GM12878 (cell line): Measurements from ENCODE around the gene SH2D2A.

Experiments
- CBX3 ChIP-seq: fragments of 200-600 bp; sonication (generic); IDR thresholded peaks from 2 replicates; pipeline ENCODE4 v1.6.1; 2016; ENCODE audit warnings: low read depth, borderline replicate concordance
- EP300 ChIP-seq, 2 experiments: fragments of 150-350 bp in 1 of 2; IDR thresholded peaks; 2 replicates each; pipeline ENCODE4 v1.6.1; 2011 to 2012; ENCODE audit warnings: low read depth in 2 of 2, low read length in 2 of 2, borderline replicate concordance in 1 of 2, improper control_type of control experiment in 1 of 2, inconsistent platforms in 1 of 2; ENCODE audit not compliant: control insufficient read depth in 1 of 2
- EZH2 ChIP-seq: IDR thresholded peaks from 2 replicates; pipeline ENCODE4 v1.6.1; 2012; ENCODE audit warnings: low read depth, mild to moderate bottlenecking, control low read depth, inconsistent platforms, low read length, borderline replicate concordance; ENCODE audit not compliant: control insufficient read depth
- HDAC6 ChIP-seq: fragments of 200-600 bp; sonication (generic); IDR thresholded peaks from one replicate; pipeline ENCODE4 v1.8.0; 2017; ENCODE audit warnings: antibody characterized with exemption; ENCODE audit not compliant: unreplicated experiment
- NFXL1 ChIP-seq: fragments of 450-650 bp; IDR thresholded peaks from 2 replicates; pipeline ENCODE4 v1.6.1; 2017; ENCODE audit warnings: antibody characterized with exemption, mild to moderate bottlenecking, borderline replicate concordance
- POLR2A ChIP-seq: IDR thresholded peaks from 2 replicates; pipeline ENCODE4 v1.6.1; 2011; ENCODE audit warnings: low read depth, mild to moderate bottlenecking, low read length
- SMC3 ChIP-seq: IDR thresholded peaks from 2 replicates; pipeline ENCODE4 v1.6.1; 2011; ENCODE audit warnings: low read length, improper control_type of control experiment, borderline replicate concordance
- TCF12 ChIP-seq: IDR thresholded peaks from 2 replicates; pipeline ENCODE4 v1.6.1; 2011; ENCODE audit warnings: low read depth, mild to moderate bottlenecking, low read length
- ZNF622 ChIP-seq: fragments of 450-650 bp; IDR thresholded peaks from 2 replicates; pipeline ENCODE4 v1.6.1; 2017; ENCODE audit warnings: mild to moderate bottlenecking, inconsistent platforms
- TF ChIP-seq, protein P1 (sequence below), 3 experiments: IDR thresholded peaks in 2 of 3; conservative IDR thresholded peaks in 1 of 3; 2 replicates each; pipeline ENCODE4 v1.5.1; 2011; ENCODE audit warnings: low read depth in 3 of 3, low read length in 3 of 3, mild to moderate bottlenecking in 3 of 3, control low read depth in 2 of 3, moderate library complexity in 2 of 3, inconsistent platforms in 1 of 3, mixed read lengths in 1 of 3; ENCODE audit not compliant: control insufficient read depth in 2 of 3, insufficient read depth in 1 of 3; ENCODE audit errors: extremely low read depth in 1 of 3
- TF ChIP-seq, protein P2 (sequence below): fragments of 450-650 bp; IDR thresholded peaks from 2 replicates; pipeline ENCODE4 v1.6.1; 2017; ENCODE audit warnings: antibody characterized with exemption, mild to moderate bottlenecking, moderate library complexity

DNA sequence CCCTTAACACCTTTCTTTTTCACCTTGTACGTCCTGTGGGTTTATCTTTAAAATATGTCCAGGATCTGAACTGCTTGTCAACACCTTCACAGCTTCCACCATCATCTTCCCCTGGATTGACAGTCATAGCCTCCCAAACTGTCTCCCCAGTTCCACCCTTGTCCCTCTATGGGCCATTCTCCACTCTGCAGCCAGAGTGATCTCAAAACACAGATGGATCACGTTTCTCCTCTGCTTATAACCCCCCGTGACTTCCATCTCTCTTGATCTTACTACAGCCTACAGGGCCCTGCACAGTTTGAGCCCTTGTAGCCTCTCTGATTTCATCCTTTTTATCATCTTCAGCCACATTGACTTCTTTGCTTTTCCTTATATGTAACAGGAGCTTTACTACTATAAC is 38.0 kb upstream of the SH2D2A start:
- TF ChIP-seq NFXL1 (no peak), SMC3 (no peak), HDAC6 (no peak), EZH2 (no peak), ZNF622 (no peak), EP300 (IDR thresholded peaks at IDR 0.05; ENCODE audit: borderline replicate concordance in 1 of 2, control insufficient read depth in 1 of 2, low read depth in 2 of 2, low read length in 2 of 2) (no peak), TCF12 (no peak), CBX3 (no peak), POLR2A (no peak)
- TF ChIP-seq, protein P1, sequence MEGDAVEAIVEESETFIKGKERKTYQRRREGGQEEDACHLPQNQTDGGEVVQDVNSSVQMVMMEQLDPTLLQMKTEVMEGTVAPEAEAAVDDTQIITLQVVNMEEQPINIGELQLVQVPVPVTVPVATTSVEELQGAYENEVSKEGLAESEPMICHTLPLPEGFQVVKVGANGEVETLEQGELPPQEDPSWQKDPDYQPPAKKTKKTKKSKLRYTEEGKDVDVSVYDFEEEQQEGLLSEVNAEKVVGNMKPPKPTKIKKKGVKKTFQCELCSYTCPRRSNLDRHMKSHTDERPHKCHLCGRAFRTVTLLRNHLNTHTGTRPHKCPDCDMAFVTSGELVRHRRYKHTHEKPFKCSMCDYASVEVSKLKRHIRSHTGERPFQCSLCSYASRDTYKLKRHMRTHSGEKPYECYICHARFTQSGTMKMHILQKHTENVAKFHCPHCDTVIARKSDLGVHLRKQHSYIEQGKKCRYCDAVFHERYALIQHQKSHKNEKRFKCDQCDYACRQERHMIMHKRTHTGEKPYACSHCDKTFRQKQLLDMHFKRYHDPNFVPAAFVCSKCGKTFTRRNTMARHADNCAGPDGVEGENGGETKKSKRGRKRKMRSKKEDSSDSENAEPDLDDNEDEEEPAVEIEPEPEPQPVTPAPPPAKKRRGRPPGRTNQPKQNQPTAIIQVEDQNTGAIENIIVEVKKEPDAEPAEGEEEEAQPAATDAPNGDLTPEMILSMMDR (IDR thresholded peaks at IDR 0.05 in 2 of 3, conservative IDR thresholded peaks at IDR 0.05 in 1 of 3; ENCODE audit: control insufficient read depth in 2 of 3, extremely low read depth in 1 of 3, insufficient read depth in 1 of 3, low read depth in 3 of 3, low read length in 3 of 3), result no peak
- TF ChIP-seq, protein P2, sequence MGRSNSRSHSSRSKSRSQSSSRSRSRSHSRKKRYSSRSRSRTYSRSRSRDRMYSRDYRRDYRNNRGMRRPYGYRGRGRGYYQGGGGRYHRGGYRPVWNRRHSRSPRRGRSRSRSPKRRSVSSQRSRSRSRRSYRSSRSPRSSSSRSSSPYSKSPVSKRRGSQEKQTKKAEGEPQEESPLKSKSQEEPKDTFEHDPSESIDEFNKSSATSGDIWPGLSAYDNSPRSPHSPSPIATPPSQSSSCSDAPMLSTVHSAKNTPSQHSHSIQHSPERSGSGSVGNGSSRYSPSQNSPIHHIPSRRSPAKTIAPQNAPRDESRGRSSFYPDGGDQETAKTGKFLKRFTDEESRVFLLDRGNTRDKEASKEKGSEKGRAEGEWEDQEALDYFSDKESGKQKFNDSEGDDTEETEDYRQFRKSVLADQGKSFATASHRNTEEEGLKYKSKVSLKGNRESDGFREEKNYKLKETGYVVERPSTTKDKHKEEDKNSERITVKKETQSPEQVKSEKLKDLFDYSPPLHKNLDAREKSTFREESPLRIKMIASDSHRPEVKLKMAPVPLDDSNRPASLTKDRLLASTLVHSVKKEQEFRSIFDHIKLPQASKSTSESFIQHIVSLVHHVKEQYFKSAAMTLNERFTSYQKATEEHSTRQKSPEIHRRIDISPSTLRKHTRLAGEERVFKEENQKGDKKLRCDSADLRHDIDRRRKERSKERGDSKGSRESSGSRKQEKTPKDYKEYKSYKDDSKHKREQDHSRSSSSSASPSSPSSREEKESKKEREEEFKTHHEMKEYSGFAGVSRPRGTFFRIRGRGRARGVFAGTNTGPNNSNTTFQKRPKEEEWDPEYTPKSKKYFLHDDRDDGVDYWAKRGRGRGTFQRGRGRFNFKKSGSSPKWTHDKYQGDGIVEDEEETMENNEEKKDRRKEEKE, result no peak
